HepG2 (cell line): Measurements from ENCODE around the gene MED13L. TPM values are rescaled to one million over a fixed set of nuclear protein-coding genes. Genes with fewer than 3 reads are reported as not detected.

Experiments used
- ATAC-seq: fragments of 200-7000 bp; cut with Tn5 transposase; 3 replicates; pipeline ENCODE4 v1.9.1; 2020; ENCODE audit warnings: mild to moderate bottlenecking, moderate library complexity
- BruUV-seq: library from RNA; stranded (reverse); fragments of 400-500 nt; replicated peaks from 2 replicates; lab custom pipeline; 2021; lab: Mats Ljungman, UMichigan
- CTCF ChIA-PET: fragments of 300-600 bp; formaldehyde crosslinking; extraction: SDS; loops from one replicate; lab custom pipeline; 2021; ENCODE audit warnings: low total read pairs, inconsistent platforms, low intra/inter-chr PET ratio; lab: Yijun Ruan, JAX
- POLR2A ChIA-PET: fragments of 350-600 bp; sonication (Branson Sonifier 250); formaldehyde crosslinking; loops from one replicate; lab custom pipeline; 2020; ENCODE audit warnings: antibody characterized with exemption, inconsistent platforms; lab: Yijun Ruan, JAX
- DNase-seq: peaks from one replicate; pipeline ENCODE4 v3.0.0-alpha.2; 2015; ENCODE audit warnings: low spot score
- FAIRE-seq: peaks from 3 replicates; lab custom pipeline; 2011; peaks lifted over from hg19 to GRCh38; lab: Jason Lieb, UNC
- H2AFZ ChIP-seq: one replicate; pipeline ENCODE4 v1.6.1; 2011; ENCODE audit warnings: low read length, inconsistent platforms
- H3K27ac ChIP-seq: fragments of 300-600 bp; 3 replicates; pipeline ENCODE4 v1.8.0; 2011; ENCODE audit warnings: mixed run types, mild to moderate bottlenecking, mixed read lengths, low read length, inconsistent platforms; ENCODE audit not compliant: insufficient read depth; ENCODE audit errors: extremely low read length
- H3K27me3 ChIP-seq, 2 experiments: fragments of 200-600 bp in 1 of 2; 2 replicates in 1 of 2; 3 replicates in 1 of 2; pipeline versions ENCODE4 v1.6.0 to v1.8.0; 2011; ENCODE audit warnings: low read length in 2 of 2, mild to moderate bottlenecking in 2 of 2, moderate library complexity in 2 of 2, inconsistent platforms in 1 of 2; ENCODE audit not compliant: insufficient read depth in 2 of 2, control insufficient read depth in 1 of 2
- H3K36me3 ChIP-seq, 2 experiments: fragments of 200-600 bp in 1 of 2; replicated peaks in 1 of 2; 2 replicates in 1 of 2; 3 replicates in 1 of 2; pipeline versions ENCODE4 v1.5.1 to v1.8.0; 2011; ENCODE audit warnings: low read length in 2 of 2, inconsistent platforms in 1 of 2; ENCODE audit not compliant: insufficient read depth in 2 of 2, control insufficient read depth in 1 of 2
- H3K4me1 ChIP-seq: 2 replicates; pipeline ENCODE4 v1.5.1; 2012; ENCODE audit warnings: low read length, inconsistent platforms; ENCODE audit not compliant: insufficient read depth
- H3K4me2 ChIP-seq: 2 replicates; pipeline ENCODE4 v1.6.0; 2011; ENCODE audit warnings: low read depth, low read length, inconsistent platforms
- H3K4me3 ChIP-seq, 3 experiments: fragments of 200-600 bp in 1 of 3; sonication (generic), shearing (Covaris generic) in 1 of 3; replicated peaks in 1 of 3; 2 replicates each; pipeline ENCODE4 v1.5.1; 2011 to 2016; ENCODE audit warnings: low read length in 3 of 3, inconsistent platforms in 2 of 3, low read depth in 2 of 3, mild to moderate bottlenecking in 2 of 3, control low read depth in 1 of 3, mixed read lengths in 1 of 3; ENCODE audit not compliant: insufficient read depth in 1 of 3
- H3K79me2 ChIP-seq: one replicate; pipeline ENCODE4 v1.6.1; 2011; ENCODE audit warnings: low read length, inconsistent platforms; ENCODE audit not compliant: insufficient read depth
- H3K9ac ChIP-seq: 2 replicates; pipeline ENCODE4 v1.6.0; 2011; ENCODE audit warnings: mild to moderate bottlenecking, low read depth, low read length, inconsistent platforms; ENCODE audit not compliant: insufficient read depth
- H3K9me3 ChIP-seq: 2 replicates; pipeline ENCODE4 v1.5.1; 2012; ENCODE audit warnings: mild to moderate bottlenecking, low read length
- H4K20me1 ChIP-seq: 2 replicates; pipeline ENCODE4 v1.6.0; 2011; ENCODE audit warnings: inconsistent platforms, mild to moderate bottlenecking, low read length, moderate library complexity; ENCODE audit not compliant: insufficient read depth
- CREB1 ChIP-seq, 2 experiments: fragments of 450-650 bp in 1 of 2; IDR thresholded peaks; 2 replicates each; pipeline ENCODE4 v1.6.1; 2016 to 2017; ENCODE audit warnings: control low read depth in 1 of 2, mild to moderate bottlenecking in 1 of 2, missing compliant biosample characterization in 1 of 2, missing genetic modification characterization in 1 of 2
- FOSL2 ChIP-seq: sonication (generic); formaldehyde crosslinking; IDR thresholded peaks from 2 replicates; pipeline ENCODE4 v1.4.0; 2020; ENCODE audit warnings: missing genetic modification reagents
- MAFF ChIP-seq: IDR thresholded peaks from 2 replicates; pipeline ENCODE4 v1.6.1; 2011; ENCODE audit warnings: low read depth, low read length, improper control_type of control experiment
- RBAK ChIP-seq: sonication (generic); formaldehyde crosslinking; IDR thresholded peaks from 2 replicates; pipeline ENCODE4 v1.5.1; 2020; ENCODE audit warnings: mild to moderate bottlenecking, missing genetic modification reagents
- TBX3 ChIP-seq: fragments of 450-650 bp; IDR thresholded peaks from 2 replicates; pipeline ENCODE4 v1.6.1; 2017; ENCODE audit warnings: antibody characterized with exemption, mild to moderate bottlenecking, inconsistent platforms, borderline replicate concordance
- TIGD3 ChIP-seq: sonication (generic); formaldehyde crosslinking; IDR thresholded peaks from 2 replicates; pipeline ENCODE4 v1.5.1; 2020; ENCODE audit warnings: mild to moderate bottlenecking, missing genetic modification reagents, borderline replicate concordance
- ZBTB43 ChIP-seq: sonication (generic); formaldehyde crosslinking; conservative IDR thresholded peaks from 2 replicates; pipeline ENCODE4 v1.4.0; 2020; ENCODE audit warnings: missing genetic modification reagents
- ZFY ChIP-seq: sonication (generic); formaldehyde crosslinking; IDR thresholded peaks from 2 replicates; pipeline ENCODE4 v1.4.0; 2020; ENCODE audit warnings: missing genetic modification reagents
- ZIK1 ChIP-seq: sonication (generic); formaldehyde crosslinking; IDR thresholded peaks from 2 replicates; pipeline ENCODE4 v1.5.0; 2020; ENCODE audit warnings: mild to moderate bottlenecking, low read depth, missing genetic modification reagents, borderline replicate concordance
- ZNF143 ChIP-seq: sonication (generic); formaldehyde crosslinking; IDR thresholded peaks from 2 replicates; pipeline ENCODE4 v1.4.0; 2020; ENCODE audit warnings: missing genetic modification reagents
- WGBS: methylation state at CpG from one replicate; pipeline ENCODE4 v1.1.6; 2017; ENCODE audit warnings: low lambda C conversion rate; 5-methylcytosine and 5-hydroxymethylcytosine counted together
- in situ Hi-C: cut with HindIII; loops from 2 replicates; pipeline ENCODE4 v1.10.0; 2017; ENCODE audit warnings: low pct_unique_long_range_greater_than_20kb; ENCODE audit not compliant: extremely low pct_ligation_motif_present
- intact Hi-C: fragments of 100-400 bp; cut with micrococcal nuclease; formaldehyde crosslinking; loops from one replicate; pipeline ENCODE4 v1.10.0; 2022; ENCODE audit not compliant: unreplicated experiment
- polyA plus RNA-seq, 8 experiments: library from polyadenylated mRNA; depleted of rRNA in 3 of 8; stranded (reverse) in 7 of 8; unstranded in 1 of 8; fragments of >200 nt; fragmentation: Illumina TruSeq in 4 of 8; extraction: Trizol in 4 of 8; gene quantifications; 2 replicates each; pipeline versions ENCODE4 v1.2.1 to v1.2.3, GENCODE V29; 2011 to 2016; ENCODE audit warnings: low read depth in 4 of 8, missing spikeins in 1 of 8, mixed read lengths in 1 of 8; ENCODE audit not compliant: insufficient read depth in 1 of 8
- total RNA-seq, 5 experiments: library from RNA; depleted of rRNA; stranded (reverse); fragments of >200 nt; fragmentation: Illumina TruSeq; extraction: Trizol; gene quantifications; 2 replicates each; pipeline ENCODE4 v1.2.3, GENCODE V29; 2016; ENCODE audit warnings: low read depth in 1 of 5

MED13L gene
- total and polyA plus RNA-seq, 2 of the 13 experiments (the other 11 are each of a cell fraction or from before 2014, with no cell fraction given), result 24.8 to 38.9 TPM

DNA sequence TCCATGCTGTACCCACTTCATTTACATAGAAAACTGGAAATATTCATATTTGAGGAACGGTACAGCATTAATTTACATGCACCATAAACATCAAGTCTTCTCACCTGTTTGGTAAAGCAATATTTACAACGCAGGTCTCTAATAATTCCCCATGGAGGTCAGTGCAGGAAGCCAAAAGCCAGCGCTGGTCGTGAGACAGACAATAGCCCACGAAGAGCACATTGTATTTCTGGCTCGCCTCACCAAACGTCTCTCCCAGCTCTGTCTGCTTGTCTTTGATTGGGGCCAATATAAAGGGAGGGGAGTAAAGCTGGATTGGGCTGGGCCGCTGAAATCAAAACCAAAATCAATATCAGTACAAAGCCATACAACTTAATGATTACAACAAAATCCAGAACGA, 302.1 kb downstream of the MED13L start (continued):
- no peak for TF ChIP-seq CREB1 (IDR thresholded peaks at IDR 0.05)
- TF ChIP-seq CREB1 (CRISPR knock-in tag; IDR thresholded peaks at IDR 0.05), result no peak
- TF ChIP-seq TBX3, result no peak
- no peak for TF ChIP-seq RBAK (CRISPR knock-in tag)
- TF ChIP-seq ZIK1 (CRISPR knock-in tag), result no peak
- TF ChIP-seq FOSL2 (CRISPR knock-in tag), result no peak
- TF ChIP-seq ZNF143, result no peak
- no peak for TF ChIP-seq ZFY (CRISPR knock-in tag)
- TF ChIP-seq TIGD3, result no peak

DNA sequence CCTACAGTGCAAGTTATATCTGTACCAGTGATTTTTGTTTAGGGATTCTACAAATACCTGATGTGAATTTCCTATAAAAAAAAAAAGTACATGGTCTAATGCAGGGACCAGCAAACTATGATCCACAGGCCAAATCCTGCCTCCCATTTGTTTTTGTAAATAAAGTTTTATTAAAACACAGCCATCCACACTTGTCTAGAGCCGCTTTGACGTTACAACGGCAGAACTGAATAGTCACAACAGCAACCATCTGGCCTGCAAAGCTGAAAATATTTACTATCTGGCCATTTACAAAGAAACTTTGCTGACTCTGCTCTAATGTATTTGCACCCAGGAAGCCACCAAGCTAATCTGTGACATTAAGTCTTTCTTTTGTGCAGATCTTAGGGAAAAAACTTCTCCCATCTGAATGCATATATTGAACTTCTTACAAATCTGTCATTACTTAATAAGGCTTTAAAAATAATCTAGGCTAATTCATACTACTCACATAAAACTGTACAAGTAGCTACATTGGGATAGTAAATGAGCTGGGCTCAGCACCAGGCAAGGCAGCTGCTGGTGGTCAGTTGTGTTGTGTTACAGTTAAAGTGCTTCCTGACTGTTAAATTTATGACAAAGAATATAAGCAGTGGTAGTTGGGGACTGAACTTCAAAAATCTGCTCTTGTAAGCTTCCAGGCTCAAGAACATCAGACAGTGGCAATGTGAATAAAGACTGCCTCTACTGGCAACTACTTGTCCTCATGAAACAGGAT, 303.3 kb downstream of the MED13L start:
- WGBS, result 78% methylated on average over 3 of the region's 3 CpGs
- intact Hi-C loops, result no loop called here
- POLR2A ChIA-PET, result no interaction called here
- no peak for FAIRE-seq
- Histone ChIP-seq H2AFZ (no peak overlapping the region), H3K27ac (no peak overlapping the region), H3K36me3 (peaks cover 8 to 45% of the 10 kb centered on the region in 2 experiments), H4K20me1 (no peaks in the 10 kb centered on the region), H3K4me2 (no peak overlapping the region), H3K9ac (no peak overlapping the region), H3K27me3 (no peaks in the 10 kb centered on the region), H3K79me2 (no peaks in the 10 kb centered on the region), H3K4me3 (no peak overlapping the region), H3K4me1 (0 out of 2 replicates have a peak, but pooled peaks cover 7% of the 10 kb centered on the region), H3K9me3 (no peaks in the 10 kb centered on the region)
- ATAC-seq, result no peak
- CTCF ChIA-PET, result no interaction called here
- DNase-seq, result no peak
- in situ Hi-C loops, result no loop called here
- BruUV-seq, result no TSS peak
- TF ChIP-seq ZBTB43, result no peak
- peak; percentile 35; the same call in 1 of the 2 replicates for TF ChIP-seq MAFF
